K562 (cell line): ENCODE results near the gene PRKRIP1. TPM values are rescaled to one million over a fixed set of nuclear protein-coding genes. Genes with fewer than 3 reads are reported as not detected.
"Not testable (repeated sequence)": the region's sequence is repeated elsewhere in the genome, so short reads cannot be mapped to it uniquely, and the experiment has no call there.

Experiments
- ATF1 ChIP-seq, 2 experiments: fragments of 450-650 bp in 1 of 2; IDR thresholded peaks; 2 replicates each; pipeline ENCODE4 v1.6.1; 2016; ENCODE audit warnings: missing compliant biosample characterization in 1 of 2, missing genetic modification characterization in 1 of 2
- CBX1 ChIP-seq: sonication (generic); IDR thresholded peaks from 2 replicates; pipeline ENCODE4 v1.6.1; 2016; ENCODE audit warnings: antibody characterized with exemption, low read depth, mild to moderate bottlenecking
- GABPA ChIP-seq: fragments of 200-800 bp; sonication (Bioruptor generic); conservative IDR thresholded peaks from 2 replicates; pipeline ENCODE4 v1.6.1; 2016; ENCODE audit warnings: low read depth, missing genetic modification characterization, missing compliant biosample characterization
- GABPB1 ChIP-seq: sonication (generic); formaldehyde crosslinking; IDR thresholded peaks from 2 replicates; pipeline ENCODE4 v1.8.0; 2022; ENCODE audit warnings: mild to moderate bottlenecking, missing genetic modification reagents
- HCFC1 ChIP-seq: IDR thresholded peaks from 2 replicates; pipeline ENCODE4 v1.6.1; 2012; ENCODE audit warnings: low read depth, low read length, improper control_type of control experiment
- MAZ ChIP-seq, 2 experiments: fragments of 450-650 bp in 1 of 2; sonication (generic) in 1 of 2; formaldehyde crosslinking; IDR thresholded peaks in 1 of 2; conservative IDR thresholded peaks in 1 of 2; 2 replicates each; pipeline versions ENCODE4 v1.4.0 to v1.5.0; 2020; ENCODE audit warnings: mild to moderate bottlenecking in 1 of 2, missing genetic modification reagents in 1 of 2
- MTA3 ChIP-seq: fragments of 450-650 bp; formaldehyde crosslinking; IDR thresholded peaks from 2 replicates; pipeline ENCODE4 v1.6.1; 2017; ENCODE audit warnings: mild to moderate bottlenecking, borderline replicate concordance
- MXI1 ChIP-seq: IDR thresholded peaks from 2 replicates; pipeline ENCODE4 v1.6.1; 2011; ENCODE audit warnings: low read depth, mild to moderate bottlenecking, improper control_type of control experiment, low read length
- MYNN ChIP-seq, 2 experiments: sonication (generic); formaldehyde crosslinking in 1 of 2; IDR thresholded peaks; 2 replicates each; pipeline versions ENCODE4 v1.5.0 to v1.6.1; 2016 to 2020; ENCODE audit warnings: antibody characterized with exemption in 1 of 2, missing genetic modification reagents in 1 of 2
- NFYB ChIP-seq: IDR thresholded peaks from 2 replicates; pipeline ENCODE4 v1.6.1; 2011; ENCODE audit warnings: mild to moderate bottlenecking, moderate library complexity; ENCODE audit not compliant: insufficient read length; ENCODE audit errors: extremely low read depth
- NR2C1 ChIP-seq, 2 experiments: fragments of 450-650 bp; IDR thresholded peaks; 2 replicates each; pipeline ENCODE4 v1.6.1; 2017; ENCODE audit warnings: mild to moderate bottlenecking in 2 of 2, antibody characterized with exemption in 1 of 2, inconsistent platforms in 1 of 2, missing compliant biosample characterization in 1 of 2, missing genetic modification characterization in 1 of 2
- NRF1 ChIP-seq, 2 experiments: fragments of 450-650 bp; IDR thresholded peaks in 1 of 2; conservative IDR thresholded peaks in 1 of 2; 2 replicates each; pipeline ENCODE4 v1.6.1; 2014; ENCODE audit warnings: mild to moderate bottlenecking in 2 of 2
- RBBP5 ChIP-seq: fragments of 200-600 bp; sonication (generic); IDR thresholded peaks from 2 replicates; pipeline ENCODE4 v1.6.1; 2012; ENCODE audit warnings: borderline replicate concordance, mild to moderate bottlenecking, low read length, control low read depth, inconsistent platforms; ENCODE audit not compliant: insufficient read depth, poor library complexity, severe bottlenecking
- SRF ChIP-seq, 2 experiments: fragments of 250-450, 450-650 bp in 1 of 2; sonication (Bioruptor Pico) in 1 of 2; sonication (generic) in 1 of 2; formaldehyde crosslinking; IDR thresholded peaks; 2 replicates each; pipeline versions ENCODE4 v1.5.0 to v1.5.1; 2020 to 2022; ENCODE audit warnings: mild to moderate bottlenecking in 1 of 2, missing genetic modification reagents in 1 of 2
- TOE1 ChIP-seq, 2 experiments: fragments of 450-650 bp in 1 of 2; sonication (generic) in 1 of 2; formaldehyde crosslinking in 1 of 2; IDR thresholded peaks; 2 replicates each; pipeline versions ENCODE4 v1.7.1 to v1.8.0; 2016 to 2022; ENCODE audit warnings: borderline replicate concordance in 2 of 2, mild to moderate bottlenecking in 2 of 2, antibody characterized with exemption in 1 of 2, inconsistent platforms in 1 of 2, low read depth in 1 of 2, missing genetic modification reagents in 1 of 2, moderate library complexity in 1 of 2
- YY1 ChIP-seq, 3 experiments: IDR thresholded peaks; 2 replicates each; pipeline ENCODE4 v1.6.1; 2011; ENCODE audit warnings: low read length in 2 of 3, mild to moderate bottlenecking in 2 of 3, moderate library complexity in 2 of 3, borderline replicate concordance in 1 of 3, control low read depth in 1 of 3, low read depth in 1 of 3; ENCODE audit not compliant: insufficient read depth in 3 of 3, insufficient replicate concordance in 2 of 3, control insufficient read depth in 1 of 3, insufficient read length in 1 of 3; ENCODE audit errors: extremely low read depth in 1 of 3
- ZBTB17 ChIP-seq: fragments of 450-650 bp; formaldehyde crosslinking; IDR thresholded peaks from 2 replicates; pipeline ENCODE4 v1.4.0; 2020; ENCODE audit warnings: mild to moderate bottlenecking
- ZFX ChIP-seq: sonication (generic); formaldehyde crosslinking; IDR thresholded peaks from 2 replicates; pipeline ENCODE4 v1.8.0; 2022; ENCODE audit warnings: mild to moderate bottlenecking, missing genetic modification reagents, moderate library complexity
- ZNF766 ChIP-seq: fragments of 200-800 bp; sonication (Bioruptor generic); conservative IDR thresholded peaks from 2 replicates; pipeline ENCODE4 v1.6.1; 2016; ENCODE audit warnings: missing genetic modification characterization, missing compliant biosample characterization
- polyA plus RNA-seq, 8 experiments: library from polyadenylated mRNA; depleted of rRNA in 4 of 8; stranded (reverse) in 5 of 8; unstranded in 3 of 8; fragments of >200 nt; fragmentation: Nextera tagmentation in 2 of 8; fragmentation: Illumina TruSeq in 1 of 8; extraction: Ambion mirVana in 2 of 8; extraction: Trizol in 1 of 8; gene quantifications; 2 replicates each; pipeline versions ENCODE4 v1.2.1 to v1.2.3, GENCODE V29; 2011 to 2014; ENCODE audit warnings: inconsistent platforms in 1 of 8, missing spikeins in 1 of 8
- total RNA-seq, 7 experiments: library from RNA; depleted of rRNA in 6 of 7; stranded (reverse); fragments of >200 nt in 6 of 7; fragmentation: Illumina TruSeq in 2 of 7; extraction: Trizol in 2 of 7; gene quantifications; 2 replicates each; pipeline versions ENCODE4 v1.2.1 to v1.2.3, GENCODE V29; 2011 to 2021; ENCODE audit warnings: low replicate concordance in 1 of 7
- TF ChIP-seq, protein P1 (sequence below): fragments of 450-650 bp; formaldehyde crosslinking; IDR thresholded peaks from 2 replicates; pipeline ENCODE4 v1.4.0; 2020; ENCODE audit warnings: mild to moderate bottlenecking, moderate library complexity
- TF ChIP-seq, protein P2 (sequence below): fragments of 200-800 bp; sonication (Bioruptor generic); IDR thresholded peaks from 2 replicates; pipeline ENCODE4 v1.6.1; 2017; ENCODE audit warnings: missing genetic modification characterization, missing compliant biosample characterization

Gene PRKRIP1
- total and polyA plus RNA-seq, 9 of the 15 experiments (the other 6 are each of a cell fraction or from before 2014, with no cell fraction given) = 14.9 to 52.1 (median 19.8) TPM

DNA sequence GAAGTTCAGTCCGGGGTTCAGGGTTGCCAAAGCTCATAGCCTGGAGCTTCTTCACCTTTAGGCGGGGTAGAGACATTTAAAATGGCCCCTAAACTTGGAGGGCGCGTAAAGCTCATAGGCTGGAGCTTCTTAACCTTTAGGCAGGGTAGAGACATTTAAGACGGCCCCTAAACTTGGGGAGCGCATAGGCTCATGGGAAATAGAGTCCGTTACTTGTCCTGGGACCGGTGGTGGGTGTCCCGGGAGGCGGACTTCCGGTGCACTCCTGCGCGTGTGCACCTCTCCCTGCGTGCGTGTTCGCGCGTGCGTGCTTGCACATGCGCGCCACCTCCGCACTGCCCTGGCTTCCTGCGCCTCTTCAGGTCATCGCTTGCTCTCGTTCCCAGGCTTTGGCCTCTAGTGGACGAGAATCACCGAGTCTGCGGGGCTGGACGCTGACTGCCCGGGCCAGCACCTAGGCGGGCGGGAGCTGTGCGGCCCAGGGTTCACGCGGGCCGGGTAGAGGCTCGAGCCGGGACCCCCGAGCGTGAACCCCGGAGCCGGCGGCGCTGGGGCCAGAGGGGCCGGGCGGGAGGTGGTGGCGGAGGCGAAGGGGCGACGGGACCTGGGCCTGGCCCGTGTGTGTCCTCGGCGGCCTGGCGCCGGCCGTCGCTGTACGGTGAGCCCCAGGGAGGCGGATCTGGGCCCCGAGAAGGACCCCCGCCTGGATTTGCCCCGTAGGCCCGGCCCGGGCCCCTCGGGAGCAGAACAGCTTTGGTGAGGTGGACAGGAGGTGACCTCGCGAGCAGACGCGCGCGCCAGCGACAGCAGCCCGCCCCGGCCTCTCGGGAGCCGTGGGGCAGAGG, 32.4 kb upstream of the PRKRIP1 start (continued):
- TF ChIP-seq RBBP5 = peak; percentile 57
- TF ChIP-seq, protein P1, sequence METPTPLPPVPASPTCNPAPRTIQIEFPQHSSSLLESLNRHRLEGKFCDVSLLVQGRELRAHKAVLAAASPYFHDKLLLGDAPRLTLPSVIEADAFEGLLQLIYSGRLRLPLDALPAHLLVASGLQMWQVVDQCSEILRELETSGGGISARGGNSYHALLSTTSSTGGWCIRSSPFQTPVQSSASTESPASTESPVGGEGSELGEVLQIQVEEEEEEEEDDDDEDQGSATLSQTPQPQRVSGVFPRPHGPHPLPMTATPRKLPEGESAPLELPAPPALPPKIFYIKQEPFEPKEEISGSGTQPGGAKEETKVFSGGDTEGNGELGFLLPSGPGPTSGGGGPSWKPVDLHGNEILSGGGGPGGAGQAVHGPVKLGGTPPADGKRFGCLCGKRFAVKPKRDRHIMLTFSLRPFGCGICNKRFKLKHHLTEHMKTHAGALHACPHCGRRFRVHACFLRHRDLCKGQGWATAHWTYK = peak; percentile 44; the same call in 1 of the 2 replicates
- TF ChIP-seq NRF1 (conservative IDR thresholded peaks at IDR 0.05 in 1 of 2, IDR thresholded peaks at IDR 0.05 in 1 of 2) = peak; percentile 100
- peak; percentile 89 for TF ChIP-seq HCFC1
- TF ChIP-seq ZBTB17 (CRISPR knock-in tag) = peak; percentile 74
- TF ChIP-seq, protein P2, sequence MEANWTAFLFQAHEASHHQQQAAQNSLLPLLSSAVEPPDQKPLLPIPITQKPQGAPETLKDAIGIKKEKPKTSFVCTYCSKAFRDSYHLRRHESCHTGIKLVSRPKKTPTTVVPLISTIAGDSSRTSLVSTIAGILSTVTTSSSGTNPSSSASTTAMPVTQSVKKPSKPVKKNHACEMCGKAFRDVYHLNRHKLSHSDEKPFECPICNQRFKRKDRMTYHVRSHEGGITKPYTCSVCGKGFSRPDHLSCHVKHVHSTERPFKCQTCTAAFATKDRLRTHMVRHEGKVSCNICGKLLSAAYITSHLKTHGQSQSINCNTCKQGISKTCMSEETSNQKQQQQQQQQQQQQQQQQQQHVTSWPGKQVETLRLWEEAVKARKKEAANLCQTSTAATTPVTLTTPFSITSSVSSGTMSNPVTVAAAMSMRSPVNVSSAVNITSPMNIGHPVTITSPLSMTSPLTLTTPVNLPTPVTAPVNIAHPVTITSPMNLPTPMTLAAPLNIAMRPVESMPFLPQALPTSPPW (CRISPR knock-in tag) = 0 out of 2 replicates have a peak, but pooled peaks have one; percentile 34
- peak in 1 of 2 experiments; percentile 51; a peak in 1 of 4 replicates for TF ChIP-seq SRF (CRISPR knock-in tag; IDR thresholded peaks at IDR 0.05)
- TF ChIP-seq CBX1 = peak; percentile 56; the same call in 1 of the 2 replicates
- peak; percentile 84 for TF ChIP-seq ZFX
- TF ChIP-seq ZNF766 = peak; percentile 60; the same call in 1 of the 2 replicates
- peak; percentile 81 for TF ChIP-seq MYNN (IDR thresholded peaks at IDR 0.05)
- TF ChIP-seq MYNN (CRISPR knock-in tag; IDR thresholded peaks at IDR 0.05); ATF1 (CRISPR knock-in tag; IDR thresholded peaks at IDR 0.05); TOE1 (CRISPR knock-in tag; IDR thresholded peaks at IDR 0.05; ENCODE audit: borderline replicate concordance, low read depth): not testable (repeated sequence)
- 0 out of 2 replicates have a peak, but pooled peaks have one; percentile 13 for TF ChIP-seq MTA3
- TF ChIP-seq GABPB1 (CRISPR knock-in tag) = peak; percentile 97
- peak; percentile 76 for TF ChIP-seq ATF1 (tag; IDR thresholded peaks at IDR 0.05)
- TF ChIP-seq NFYB = peak; percentile 44
- peak; percentile 88 for TF ChIP-seq NR2C1 (IDR thresholded peaks at IDR 0.05)
- TF ChIP-seq NR2C1 (tag; IDR thresholded peaks at IDR 0.05) = peak; percentile 90
- peak; percentile 87; the same call in 1 of the 2 replicates for TF ChIP-seq TOE1 (IDR thresholded peaks at IDR 0.05; ENCODE audit: borderline replicate concordance)
- TF ChIP-seq MXI1 = peak; percentile 58; the same call in 1 of the 2 replicates
- peak in 2 of 3 experiments; percentile 55 to 67 for TF ChIP-seq YY1 (IDR thresholded peaks at IDR 0.05; ENCODE audit: borderline replicate concordance in 1 of 3, control insufficient read depth in 1 of 3, extremely low read depth in 1 of 3, insufficient read depth in 3 of 3, insufficient read length in 1 of 3, insufficient replicate concordance in 2 of 3, low read depth in 1 of 3, low read length in 2 of 3)
- TF ChIP-seq MAZ (CRISPR knock-in tag; conservative IDR thresholded peaks at IDR 0.05 in 1 of 2, IDR thresholded peaks at IDR 0.05 in 1 of 2) = peak; percentile 30 to 59; a peak in 2 of 4 replicates
- peak; percentile 94 for TF ChIP-seq GABPA (tag)
